C4-2B (cell line): ENCODE results near the gene PSAP.

Experiments used
- ZFX ChIP-seq: fragments of 450-650 bp; IDR thresholded peaks from 2 replicates; pipeline ENCODE4 v1.6.1; 2017
- TF ChIP-seq, protein P1 (sequence below): fragments of 450-650 bp; conservative IDR thresholded peaks from 2 replicates; pipeline ENCODE4 v1.5.1; 2017; ENCODE audit warnings: mild to moderate bottlenecking

DNA sequence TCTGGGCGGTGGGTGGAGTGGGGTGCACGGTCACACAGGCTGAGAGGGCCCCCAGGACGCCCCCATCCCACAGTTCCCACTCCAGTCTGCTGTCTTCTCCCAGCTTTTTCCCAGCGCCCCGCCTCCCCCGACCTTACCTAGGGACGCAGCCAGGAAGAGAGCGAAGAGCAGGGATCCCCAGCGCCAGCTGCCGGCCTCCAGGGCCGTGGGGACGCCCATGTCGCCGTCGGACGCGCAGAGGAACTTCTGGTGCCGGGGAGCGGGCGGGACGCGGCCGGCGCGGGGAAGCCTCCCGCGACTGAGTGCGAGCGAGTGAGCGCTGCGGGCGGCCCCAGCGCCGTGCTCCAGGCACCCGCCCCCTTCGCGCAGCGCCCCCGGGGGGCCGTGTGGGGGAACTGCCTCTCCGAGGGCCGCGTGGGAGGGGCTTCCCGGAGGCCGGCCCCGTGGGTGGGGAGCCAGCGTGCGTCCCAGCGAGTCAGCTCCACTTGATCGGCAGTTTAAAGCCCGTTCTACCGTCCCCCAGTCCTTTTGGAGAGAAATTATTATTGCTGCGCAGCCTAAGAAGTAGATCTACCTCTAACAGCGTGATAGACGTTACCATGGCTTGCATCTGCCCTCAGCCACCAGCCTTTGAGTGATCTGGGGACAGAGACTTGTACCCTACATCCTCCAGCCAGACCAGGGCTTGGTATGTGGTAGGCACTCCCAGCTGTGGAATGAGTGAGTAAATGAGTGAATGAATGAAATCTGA lies 77.7 kb downstream of the PSAP start, which contains the start of gene VSIR:
- TF ChIP-seq, protein P1, sequence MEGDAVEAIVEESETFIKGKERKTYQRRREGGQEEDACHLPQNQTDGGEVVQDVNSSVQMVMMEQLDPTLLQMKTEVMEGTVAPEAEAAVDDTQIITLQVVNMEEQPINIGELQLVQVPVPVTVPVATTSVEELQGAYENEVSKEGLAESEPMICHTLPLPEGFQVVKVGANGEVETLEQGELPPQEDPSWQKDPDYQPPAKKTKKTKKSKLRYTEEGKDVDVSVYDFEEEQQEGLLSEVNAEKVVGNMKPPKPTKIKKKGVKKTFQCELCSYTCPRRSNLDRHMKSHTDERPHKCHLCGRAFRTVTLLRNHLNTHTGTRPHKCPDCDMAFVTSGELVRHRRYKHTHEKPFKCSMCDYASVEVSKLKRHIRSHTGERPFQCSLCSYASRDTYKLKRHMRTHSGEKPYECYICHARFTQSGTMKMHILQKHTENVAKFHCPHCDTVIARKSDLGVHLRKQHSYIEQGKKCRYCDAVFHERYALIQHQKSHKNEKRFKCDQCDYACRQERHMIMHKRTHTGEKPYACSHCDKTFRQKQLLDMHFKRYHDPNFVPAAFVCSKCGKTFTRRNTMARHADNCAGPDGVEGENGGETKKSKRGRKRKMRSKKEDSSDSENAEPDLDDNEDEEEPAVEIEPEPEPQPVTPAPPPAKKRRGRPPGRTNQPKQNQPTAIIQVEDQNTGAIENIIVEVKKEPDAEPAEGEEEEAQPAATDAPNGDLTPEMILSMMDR: peak; percentile 83
- TF ChIP-seq ZFX: no peak
